Cardiac fibroblast (primary cell): ENCODE data around the gene EXD3.
A peak's percentile ranks its signal among the peaks of the same experiment; 100 is the strongest.

Source experiments
- DNase-seq, 2 donors: peaks; one replicate each; pipeline versions ENCODE4 v3.0.0 to v3.0.0-alpha.2; 2010; ENCODE audit warnings: low read depth in 2 of 2
- H3K4me3 ChIP-seq, 2 donors: replicated peaks in 1 of 2; 1 replicate in 1 of 2; 2 replicates in 1 of 2; pipeline ENCODE4 v1.5.1; 2011; ENCODE audit warnings: low read depth in 2 of 2, low read length in 2 of 2, mild to moderate bottlenecking in 2 of 2, moderate library complexity in 1 of 2
- TF ChIP-seq, protein P1 (sequence below): IDR thresholded peaks from one replicate; pipeline ENCODE4 v1.5.1; 2011; ENCODE audit warnings: low read depth, mild to moderate bottlenecking, low read length, inconsistent platforms

The EXD3 gene

DNA sequence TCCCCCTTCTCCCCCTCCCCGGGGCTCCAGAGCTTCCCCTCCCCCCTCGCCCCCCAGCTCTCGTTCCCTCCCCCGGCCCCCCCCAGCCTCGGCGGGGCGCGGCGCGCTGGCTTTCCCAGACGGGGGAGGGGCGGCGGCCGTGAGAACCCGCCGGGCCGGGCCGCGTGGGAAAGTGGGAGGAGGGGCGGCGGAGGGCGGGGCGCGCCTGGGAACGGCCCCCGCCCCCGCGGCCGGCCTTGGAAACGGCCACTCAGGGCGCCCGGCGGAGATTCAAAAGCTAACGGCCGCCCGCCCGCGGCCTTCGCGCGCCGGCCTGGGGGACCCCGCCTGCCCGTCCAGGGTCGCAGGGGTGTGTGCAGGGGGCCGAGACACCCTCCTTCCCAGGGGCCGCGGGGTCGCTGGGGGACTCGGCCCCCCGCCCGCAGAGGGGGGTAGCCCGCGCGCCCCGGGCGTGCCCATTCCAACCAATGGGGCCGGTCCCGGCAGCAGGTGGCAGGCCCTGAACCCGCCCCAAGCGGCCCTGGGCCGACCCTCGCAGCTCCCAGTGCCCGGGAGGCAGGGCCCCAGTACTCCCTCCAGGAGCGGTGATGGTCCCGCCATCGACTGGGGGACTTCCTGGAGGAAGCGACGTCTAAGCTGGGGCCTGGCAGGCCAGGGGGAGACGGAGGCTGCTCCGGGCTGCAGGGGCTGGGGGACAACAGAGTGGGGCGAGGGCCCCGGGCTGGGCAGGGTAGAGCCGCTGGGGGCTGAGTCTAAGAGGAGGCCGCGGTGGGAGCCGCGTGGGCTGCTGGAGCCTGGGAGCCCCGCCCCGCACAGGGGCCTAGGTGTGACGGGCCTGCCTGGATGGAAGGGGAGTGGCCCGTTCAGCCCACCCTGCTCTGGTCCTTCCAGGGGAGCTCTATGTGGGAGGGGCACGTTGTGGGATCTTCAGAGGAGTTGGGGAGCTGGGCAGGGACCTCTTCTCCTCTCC, 106.7 kb downstream of the EXD3 start:
- DNase-seq = peak; percentile 31 to 46
- TF ChIP-seq, protein P1, sequence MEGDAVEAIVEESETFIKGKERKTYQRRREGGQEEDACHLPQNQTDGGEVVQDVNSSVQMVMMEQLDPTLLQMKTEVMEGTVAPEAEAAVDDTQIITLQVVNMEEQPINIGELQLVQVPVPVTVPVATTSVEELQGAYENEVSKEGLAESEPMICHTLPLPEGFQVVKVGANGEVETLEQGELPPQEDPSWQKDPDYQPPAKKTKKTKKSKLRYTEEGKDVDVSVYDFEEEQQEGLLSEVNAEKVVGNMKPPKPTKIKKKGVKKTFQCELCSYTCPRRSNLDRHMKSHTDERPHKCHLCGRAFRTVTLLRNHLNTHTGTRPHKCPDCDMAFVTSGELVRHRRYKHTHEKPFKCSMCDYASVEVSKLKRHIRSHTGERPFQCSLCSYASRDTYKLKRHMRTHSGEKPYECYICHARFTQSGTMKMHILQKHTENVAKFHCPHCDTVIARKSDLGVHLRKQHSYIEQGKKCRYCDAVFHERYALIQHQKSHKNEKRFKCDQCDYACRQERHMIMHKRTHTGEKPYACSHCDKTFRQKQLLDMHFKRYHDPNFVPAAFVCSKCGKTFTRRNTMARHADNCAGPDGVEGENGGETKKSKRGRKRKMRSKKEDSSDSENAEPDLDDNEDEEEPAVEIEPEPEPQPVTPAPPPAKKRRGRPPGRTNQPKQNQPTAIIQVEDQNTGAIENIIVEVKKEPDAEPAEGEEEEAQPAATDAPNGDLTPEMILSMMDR = no peak
- H3K4me3 ChIP-seq = no peak overlapping the region

DNA sequence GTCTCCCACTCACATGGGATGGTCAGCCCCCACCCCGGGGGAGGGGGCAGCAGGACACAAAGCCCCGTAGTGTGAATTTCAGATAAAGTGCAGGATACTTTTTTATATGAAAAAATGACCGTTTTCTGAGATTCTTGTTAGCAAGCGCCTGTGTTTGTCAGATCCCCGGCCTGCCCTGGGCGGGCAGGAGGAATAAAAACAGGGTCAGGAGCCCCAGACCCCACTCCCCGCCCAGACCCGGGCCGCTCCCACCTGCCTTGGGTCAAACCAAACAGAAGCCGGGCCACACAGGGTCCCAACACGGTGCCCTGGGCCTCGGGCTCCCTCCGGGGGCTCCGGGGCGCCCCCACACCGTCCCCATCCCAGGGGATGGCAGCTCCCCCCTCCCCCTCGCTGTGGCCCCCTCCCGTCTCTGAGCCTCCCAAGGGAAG, 107.4 kb downstream of the EXD3 start:
- no peak for DNase-seq
- H3K4me3 ChIP-seq = no peak overlapping the region
- TF ChIP-seq, protein P1 = no peak

DNA sequence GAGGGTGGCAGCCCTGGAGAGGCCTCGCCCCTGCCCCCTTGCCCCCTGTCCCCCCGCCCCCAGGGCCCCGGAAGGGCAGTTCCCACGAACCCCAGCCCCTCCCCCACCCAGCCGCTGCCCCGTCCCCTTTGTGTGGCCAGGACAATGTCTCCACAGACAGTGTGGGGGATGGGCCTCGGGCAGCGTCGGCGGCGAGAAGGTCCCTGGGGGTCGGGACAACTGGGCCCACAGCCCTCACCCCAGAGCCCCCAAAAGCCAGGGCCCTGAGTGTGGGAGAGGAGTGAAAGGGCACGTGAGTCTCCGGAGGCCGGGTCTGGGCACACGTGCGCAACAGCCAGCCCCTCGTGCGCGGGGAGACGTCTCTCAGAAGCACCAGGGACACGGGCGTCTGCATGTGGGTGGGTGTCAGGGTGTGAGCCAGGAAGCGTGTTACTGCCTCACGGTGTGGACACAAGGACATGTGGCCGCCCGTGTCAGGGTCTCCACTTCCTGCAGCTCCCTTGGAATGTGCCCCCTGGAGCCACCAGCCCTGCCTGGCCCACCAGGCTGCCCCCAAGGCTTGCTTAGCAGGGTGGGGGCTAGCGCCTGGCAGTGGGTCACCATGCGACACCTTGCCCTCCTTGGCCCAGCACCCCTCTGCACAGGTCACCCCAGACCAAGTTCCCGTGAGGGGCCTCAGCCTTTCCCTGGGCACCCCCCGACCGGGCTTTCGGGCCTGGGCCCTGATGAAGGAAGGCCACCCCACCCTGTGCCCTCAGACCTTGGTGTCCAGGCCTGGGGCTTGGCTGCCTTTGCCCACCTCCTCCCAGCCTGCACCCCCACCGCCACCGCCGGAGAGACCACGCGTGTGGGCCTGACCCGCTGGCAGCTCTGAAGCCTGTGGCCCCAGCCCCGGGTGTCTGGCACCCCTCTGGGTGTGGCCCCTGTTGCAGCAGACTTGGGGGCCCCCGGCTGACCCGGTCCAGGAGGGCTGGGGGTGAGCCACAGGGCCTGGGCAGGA, 108.1 kb downstream of the EXD3 start:
- TF ChIP-seq, protein P1 = no peak
- DNase-seq = no peak
- H3K4me3 ChIP-seq = no peak overlapping the region

DNA sequence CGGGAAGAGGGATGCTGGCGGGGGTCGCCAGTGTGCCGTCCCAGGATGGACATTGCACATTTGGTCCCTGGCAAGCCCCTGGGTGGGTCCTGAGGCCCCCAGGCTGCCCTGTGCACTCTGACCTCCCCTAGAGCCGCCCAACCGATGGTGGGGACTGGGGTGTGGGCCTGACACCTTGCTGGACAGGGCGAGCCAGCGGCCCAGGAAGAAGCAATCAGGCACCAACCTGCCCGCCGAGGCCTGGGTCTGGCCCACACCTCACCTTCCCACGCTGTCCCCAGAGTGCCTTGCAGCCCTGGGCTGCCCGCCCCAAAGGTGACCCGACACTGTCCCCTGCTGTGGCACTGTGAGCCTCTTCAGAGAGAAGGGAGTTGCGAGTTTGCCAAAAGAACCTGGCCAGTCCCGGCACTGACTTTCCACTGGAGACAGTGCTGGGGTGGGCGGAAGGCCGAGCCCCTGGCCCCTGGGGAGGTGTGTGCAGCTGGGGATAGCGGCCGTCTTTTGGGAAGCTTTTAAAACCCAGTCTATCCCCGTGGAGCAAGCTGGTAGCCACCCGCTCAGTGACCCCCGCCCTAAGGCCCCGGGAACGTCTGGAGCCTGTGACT, 108.9 kb downstream of the EXD3 start:
- no peak for DNase-seq
- no peak overlapping the region for H3K4me3 ChIP-seq

DNA sequence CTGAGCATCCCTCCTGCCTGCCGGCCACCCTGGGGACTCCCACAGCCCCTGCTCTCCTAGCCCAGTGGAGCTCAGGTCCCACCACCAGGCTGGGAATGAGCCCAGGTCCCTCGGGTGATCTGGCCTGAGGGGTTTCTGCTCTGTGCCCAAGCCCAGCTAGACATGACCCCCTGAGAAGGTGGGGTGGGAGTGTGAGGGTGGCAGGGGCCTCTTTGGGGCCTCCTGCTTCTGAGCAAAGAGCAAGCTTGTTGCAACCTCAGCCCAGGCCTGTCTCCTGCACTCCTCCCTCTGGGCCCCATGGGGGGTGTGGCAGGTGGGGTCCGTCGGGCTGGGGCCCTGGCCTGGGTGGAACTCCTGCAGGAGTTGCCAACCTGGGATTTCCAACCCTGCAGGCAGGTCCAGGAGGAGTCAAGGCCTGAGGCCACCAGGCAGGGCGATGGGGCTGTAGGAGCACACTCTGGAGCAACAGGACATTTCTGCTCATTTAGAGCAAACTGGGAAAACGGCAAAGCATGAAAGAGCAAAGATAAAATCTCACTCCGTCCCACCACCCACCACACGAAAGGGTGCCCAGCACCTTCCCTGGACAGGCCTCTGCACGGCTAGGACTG, 109.5 kb downstream of the EXD3 start:
- no peak for DNase-seq
- TF ChIP-seq, protein P1 = no peak
- H3K4me3 ChIP-seq = no peak overlapping the region

More for the DNA sequence above, 108.9 kb downstream of the EXD3 start:
- TF ChIP-seq, protein P1 = no peak

DNA sequence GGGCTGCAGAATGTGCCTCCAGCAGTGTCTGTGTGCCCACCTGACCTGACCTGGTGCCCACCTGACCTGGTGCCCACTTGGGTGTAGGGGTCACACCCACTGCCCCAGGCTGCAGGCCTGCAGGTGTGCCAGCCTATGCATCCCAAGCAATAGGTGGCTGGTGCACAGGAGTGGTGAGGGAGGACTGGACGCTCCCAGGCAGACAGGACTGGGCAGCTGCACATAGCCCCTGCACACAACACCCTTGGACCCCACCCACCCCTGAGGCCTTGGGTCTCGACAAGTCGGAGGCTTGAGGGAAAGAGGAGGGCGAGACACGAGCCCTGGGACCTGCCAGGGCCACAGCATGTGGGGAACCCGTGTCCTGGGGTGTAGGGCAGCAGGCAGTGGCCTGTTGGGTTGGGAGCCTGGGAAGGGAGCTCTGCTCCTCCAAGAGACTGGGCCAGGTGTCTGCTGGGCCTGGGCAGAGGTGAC, 110.1 kb downstream of the EXD3 start:
- no peak overlapping the region for H3K4me3 ChIP-seq
- no peak for DNase-seq
- TF ChIP-seq, protein P1 = no peak
